WTC11 (cell line): ENCODE measurements around the gene TBXT.

Source experiments
- CBFB ChIP-seq: sonication (generic); formaldehyde crosslinking; IDR thresholded peaks from 2 replicates; pipeline ENCODE4 v1.8.1; 2022; ENCODE audit warnings: mild to moderate bottlenecking, low read depth, missing genetic modification reagents
- TF ChIP-seq, protein P1 (sequence below): fragments of 200-600 bp; IDR thresholded peaks from 2 replicates; pipeline ENCODE4 v1.8.0; 2022; ENCODE audit warnings: antibody characterized with exemption

DNA sequence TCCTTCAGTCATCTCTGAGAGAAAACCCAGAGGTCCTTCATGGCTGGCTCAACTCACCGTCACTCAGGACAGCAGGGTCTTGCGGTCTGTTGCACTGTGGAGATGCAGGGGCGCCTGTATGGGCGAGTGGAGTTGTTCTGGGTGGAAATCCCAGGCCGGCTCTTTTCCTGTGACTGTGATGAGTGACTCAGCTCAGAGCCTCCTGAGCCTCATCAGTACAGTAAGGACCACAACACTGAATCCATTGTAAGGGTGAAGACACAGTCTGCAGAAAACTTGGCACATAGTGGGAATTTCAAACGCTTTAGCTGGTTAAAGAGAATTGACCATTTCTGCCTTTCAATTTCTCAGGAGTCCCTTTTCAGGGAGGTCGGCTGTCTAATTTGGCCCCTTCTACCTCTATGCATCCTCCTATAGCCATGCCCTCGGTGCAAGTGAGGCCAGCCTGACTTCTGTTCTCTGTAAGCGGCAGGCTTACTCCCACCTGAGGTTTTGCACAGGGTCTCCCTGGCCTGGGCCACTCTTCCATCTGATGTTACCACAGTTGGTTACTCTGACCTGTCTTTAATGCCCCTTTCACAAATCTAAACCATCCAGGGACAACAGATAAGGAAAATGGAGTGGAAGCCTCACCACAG lies 35.5 kb upstream of the TBXT start:
- TF ChIP-seq, protein P1, sequence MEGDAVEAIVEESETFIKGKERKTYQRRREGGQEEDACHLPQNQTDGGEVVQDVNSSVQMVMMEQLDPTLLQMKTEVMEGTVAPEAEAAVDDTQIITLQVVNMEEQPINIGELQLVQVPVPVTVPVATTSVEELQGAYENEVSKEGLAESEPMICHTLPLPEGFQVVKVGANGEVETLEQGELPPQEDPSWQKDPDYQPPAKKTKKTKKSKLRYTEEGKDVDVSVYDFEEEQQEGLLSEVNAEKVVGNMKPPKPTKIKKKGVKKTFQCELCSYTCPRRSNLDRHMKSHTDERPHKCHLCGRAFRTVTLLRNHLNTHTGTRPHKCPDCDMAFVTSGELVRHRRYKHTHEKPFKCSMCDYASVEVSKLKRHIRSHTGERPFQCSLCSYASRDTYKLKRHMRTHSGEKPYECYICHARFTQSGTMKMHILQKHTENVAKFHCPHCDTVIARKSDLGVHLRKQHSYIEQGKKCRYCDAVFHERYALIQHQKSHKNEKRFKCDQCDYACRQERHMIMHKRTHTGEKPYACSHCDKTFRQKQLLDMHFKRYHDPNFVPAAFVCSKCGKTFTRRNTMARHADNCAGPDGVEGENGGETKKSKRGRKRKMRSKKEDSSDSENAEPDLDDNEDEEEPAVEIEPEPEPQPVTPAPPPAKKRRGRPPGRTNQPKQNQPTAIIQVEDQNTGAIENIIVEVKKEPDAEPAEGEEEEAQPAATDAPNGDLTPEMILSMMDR = no peak
- no peak for TF ChIP-seq CBFB (CRISPR knock-in tag)
